Prostate gland (tissue), 2 donors: ENCODE results near the gene ANKRD11.

Experiments used
- POLR2A ChIP-seq: fragments of 450-650 bp; IDR thresholded peaks from one replicate; pipeline ENCODE4 v1.6.1; 2016; ENCODE audit warnings: antibody characterized with exemption, mild to moderate bottlenecking
- POLR2AphosphoS5 ChIP-seq: sonication (generic); formaldehyde crosslinking; IDR thresholded peaks from one replicate; pipeline ENCODE4 v1.6.1; 2017; ENCODE audit warnings: antibody characterized with exemption
- TF ChIP-seq, protein P1 (sequence below), 4 experiments: fragments of 200-600 bp in 2 of 4; fragments of 450-650 bp in 2 of 4; sonication (generic) in 2 of 4; IDR thresholded peaks; 1 replicate in 3 of 4; 2 replicates in 1 of 4; pipeline ENCODE4 v1.5.1; 2016 to 2019; ENCODE audit warnings: antibody characterized with exemption in 4 of 4, mild to moderate bottlenecking in 2 of 4, moderate library complexity in 2 of 4

DNA sequence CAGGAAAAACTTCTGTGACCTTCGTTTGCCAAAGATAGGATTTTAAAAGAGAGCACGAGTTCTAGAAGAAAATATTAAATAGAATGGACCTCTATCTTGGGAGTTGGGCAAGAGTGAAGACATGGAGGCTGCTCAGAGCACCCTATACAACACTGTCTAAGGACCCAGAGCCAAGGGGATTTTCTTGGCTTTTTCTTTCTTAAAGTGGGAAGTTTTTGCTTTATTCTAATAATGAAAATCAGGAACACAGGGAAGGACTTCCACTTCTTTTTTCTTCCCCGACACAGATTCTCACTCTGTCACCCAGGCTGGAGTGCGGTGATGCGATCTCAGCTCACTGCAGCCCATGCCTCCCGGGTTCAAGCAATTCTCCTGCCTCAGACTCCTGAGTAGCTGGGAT lies 178.7 kb downstream of the ANKRD11 start:
- TF ChIP-seq POLR2A (no peak), POLR2AphosphoS5 (no peak)
- TF ChIP-seq, protein P1, sequence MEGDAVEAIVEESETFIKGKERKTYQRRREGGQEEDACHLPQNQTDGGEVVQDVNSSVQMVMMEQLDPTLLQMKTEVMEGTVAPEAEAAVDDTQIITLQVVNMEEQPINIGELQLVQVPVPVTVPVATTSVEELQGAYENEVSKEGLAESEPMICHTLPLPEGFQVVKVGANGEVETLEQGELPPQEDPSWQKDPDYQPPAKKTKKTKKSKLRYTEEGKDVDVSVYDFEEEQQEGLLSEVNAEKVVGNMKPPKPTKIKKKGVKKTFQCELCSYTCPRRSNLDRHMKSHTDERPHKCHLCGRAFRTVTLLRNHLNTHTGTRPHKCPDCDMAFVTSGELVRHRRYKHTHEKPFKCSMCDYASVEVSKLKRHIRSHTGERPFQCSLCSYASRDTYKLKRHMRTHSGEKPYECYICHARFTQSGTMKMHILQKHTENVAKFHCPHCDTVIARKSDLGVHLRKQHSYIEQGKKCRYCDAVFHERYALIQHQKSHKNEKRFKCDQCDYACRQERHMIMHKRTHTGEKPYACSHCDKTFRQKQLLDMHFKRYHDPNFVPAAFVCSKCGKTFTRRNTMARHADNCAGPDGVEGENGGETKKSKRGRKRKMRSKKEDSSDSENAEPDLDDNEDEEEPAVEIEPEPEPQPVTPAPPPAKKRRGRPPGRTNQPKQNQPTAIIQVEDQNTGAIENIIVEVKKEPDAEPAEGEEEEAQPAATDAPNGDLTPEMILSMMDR (IDR thresholded peaks at IDR 0.05): no peak
